ENCODE data around the gene NCLN. TPM values are rescaled to one million over a fixed set of nuclear protein-coding genes. Genes with fewer than 3 reads are reported as not detected.

NCLN gene
- total and polyA plus RNA-seq, 7 donors = 15.4 to 86.1 (median 36.4) TPM

- TF ChIP-seq CTCF (IDR thresholded peaks at IDR 0.05) = no peak
- DNase-seq = no peak
- H3K9me3 ChIP-seq = no peaks in the 10 kb centered on the region
- intact Hi-C loops (cut with DNase I) = loop anchor here in 1 of 2 donors (5.0 kb wide), 1 partner anchor 228 kb away; no protein-coding TSS in a partner anchor
- peaks cover 6% of the 10 kb centered on the region for H3K4me1 ChIP-seq
- no peaks in the 10 kb centered on the region for H3K27me3 ChIP-seq (ENCODE audit: insufficient read depth in 3 of 3, low read length in 2 of 3)
- no peak overlapping the region for H3K27ac ChIP-seq
- H3K4me3 ChIP-seq = no peak overlapping the region
- WGBS, 3 donors = 79 to 89% (median 89%) methylated on average over 26 to 31 of the region's 31 CpGs
- no peak for ATAC-seq
- H3K36me3 ChIP-seq (ENCODE audit: insufficient read depth in 1 of 2, low read depth in 1 of 2) = no peaks in the 10 kb centered on the region
Measured at GRCh38 chr19:3179739-3180293, 5.9 kb upstream of the NCLN start.

- ATAC-seq (no peak), DNase-seq (peak in 1 of 2 donors; percentile 50)
- Histone ChIP-seq H3K4me3 (peak overlapping the region; percentile 84), H3K27me3 (ENCODE audit: insufficient read depth in 3 of 3, low read length in 2 of 3) (no peaks in the 10 kb centered on the region), H3K9me3 (no peaks in the 10 kb centered on the region), H3K4me1 (peaks cover 16% of the 10 kb centered on the region), H3K36me3 (ENCODE audit: insufficient read depth in 1 of 2, low read depth in 1 of 2) (no peaks in the 10 kb centered on the region), H3K27ac (no peak overlapping the region)
- no peak for TF ChIP-seq CTCF (IDR thresholded peaks at IDR 0.05)
- 71 to 80% (median 72%) methylated on average over 13 of the region's 13 CpGs for WGBS, 3 donors
- intact Hi-C loops (cut with DNase I) = loop anchor here in 1 of 2 donors (5.0 kb wide), 1 partner anchor 232 kb away; no protein-coding TSS in a partner anchor
Measured at GRCh38 chr19:3183721-3184641, 1.7 kb upstream of the NCLN start.

GRCh38 chr19:3184847-3185460 is 776 bp upstream of the NCLN start:
- no peaks in the 10 kb centered on the region for H3K27me3 ChIP-seq (ENCODE audit: insufficient read depth in 3 of 3, low read length in 2 of 3)
- H3K4me3 ChIP-seq = peak overlapping the region; percentile 84
- DNase-seq (peak; percentile 73 to 86), ATAC-seq (peak; percentile 59 to 75 (median 64))
- intact Hi-C loops (cut with DNase I) = loop anchor here in 1 of 2 donors (5.0 kb wide), 1 partner anchor 233 kb away; no protein-coding TSS in a partner anchor
- peak overlapping the region; percentile 76 for H3K27ac ChIP-seq
- H3K4me1 ChIP-seq = peaks cover 16% of the 10 kb centered on the region
- WGBS, 3 donors = 13% methylated on average over 14 of the region's 14 CpGs
- no peaks in the 10 kb centered on the region for H3K36me3 ChIP-seq (ENCODE audit: insufficient read depth in 1 of 2, low read depth in 1 of 2)
- H3K9me3 ChIP-seq = no peaks in the 10 kb centered on the region
- TF ChIP-seq CTCF (IDR thresholded peaks at IDR 0.05) = no peak

GRCh38 chr19:3186160-3186688 is 494 bp downstream of the NCLN start:
- ATAC-seq (peak in 1 of 4 donors; percentile 8), DNase-seq (no peak)
- H3K9me3 ChIP-seq = no peaks in the 10 kb centered on the region
- intact Hi-C loops (cut with DNase I) = no loop called here
- H3K27ac ChIP-seq = peak overlapping the region; percentile 76
- no peaks in the 10 kb centered on the region for H3K27me3 ChIP-seq (ENCODE audit: insufficient read depth in 3 of 3, low read length in 2 of 3)
- no peak for TF ChIP-seq CTCF (IDR thresholded peaks at IDR 0.05)
- H3K36me3 ChIP-seq (ENCODE audit: insufficient read depth in 1 of 2, low read depth in 1 of 2) = no peaks in the 10 kb centered on the region
- 0 to 1% (median 0%) methylated on average over 31 to 38 of the region's 38 CpGs for WGBS, 3 donors
- peak overlapping the region; percentile 84 for H3K4me3 ChIP-seq
- H3K4me1 ChIP-seq = peaks cover 16% of the 10 kb centered on the region

Data from psoas muscle (tissue), 8 donors.